Activated CD8-positive, alpha-beta memory T cell treated with anti-CD3 and anti-CD28 coated beads, Interleukin-2, amount 50 U/mL, for 1 hour (primary cell): ENCODE data around the gene NEUROD2.
A peak's percentile ranks its signal among the peaks of the same experiment; 100 is the strongest.

Source experiments
- DNase-seq: peaks from one replicate; pipeline ENCODE4 v3.0.0-alpha.2; 2020; ENCODE audit errors: extremely low read depth

Gene NEUROD2

GRCh38 chr17:39607851-39608130, at the start of gene NEUROD2:
TSS of gene NEUROD2 (minus strand) at chr17:39607920. CDS start at chr17:39606599, 1,321 bp downstream.
- no peak for DNase-seq

- DNase-seq: no peak
Observed at GRCh38 chr17:39655105-39655504, 47.4 kb upstream of the NEUROD2 start.

- peak; percentile 39 for DNase-seq
Observed at GRCh38 chr17:39653662-39654331, 46.1 kb upstream of the NEUROD2 start.

- no peak for DNase-seq
Observed at GRCh38 chr17:39653316-39653661, 45.6 kb upstream of the NEUROD2 start.

GRCh38 chr17:39652587-39653315, 45.0 kb upstream of the NEUROD2 start:
- DNase-seq: no peak

GRCh38 chr17:39651923-39652586, 44.3 kb upstream of the NEUROD2 start:
- no peak for DNase-seq

- no peak for DNase-seq
Observed at GRCh38 chr17:39650121-39650579, 42.4 kb upstream of the NEUROD2 start.

GRCh38 chr17:39648616-39649366, 41.1 kb upstream of the NEUROD2 start:
- no peak for DNase-seq

GRCh38 chr17:39647256-39647655, 39.5 kb upstream of the NEUROD2 start:
- DNase-seq: no peak

- no peak for DNase-seq
Observed at GRCh38 chr17:39643271-39643670, 35.6 kb upstream of the NEUROD2 start.

GRCh38 chr17:39642291-39643074, 34.8 kb upstream of the NEUROD2 start:
- no peak for DNase-seq

- DNase-seq: no peak
Observed at GRCh38 chr17:39641883-39642282, 34.2 kb upstream of the NEUROD2 start.

GRCh38 chr17:39641097-39641496, 33.4 kb upstream of the NEUROD2 start:
- DNase-seq: no peak

- no peak for DNase-seq
Observed at GRCh38 chr17:39640591-39641031, 32.9 kb upstream of the NEUROD2 start.

GRCh38 chr17:39639566-39640458, 32.1 kb upstream of the NEUROD2 start:
- DNase-seq: no peak

GRCh38 chr17:39639043-39639442, 31.3 kb upstream of the NEUROD2 start:
- no peak for DNase-seq

GRCh38 chr17:39638317-39638716, 30.6 kb upstream of the NEUROD2 start:
- no peak for DNase-seq

- peak; percentile 46 for DNase-seq
Observed at GRCh38 chr17:39636927-39637736, 29.4 kb upstream of the NEUROD2 start, which contains the start of gene STARD3. TSS of gene STARD3 (plus strand) at chr17:39637144. CDS start at chr17:39653532, 16,388 bp downstream.

- DNase-seq: no peak
Observed at GRCh38 chr17:39636587-39636926, 28.8 kb upstream of the NEUROD2 start.
